Left hindlimb (tissue), 1 donor: ENCODE results near the gene FLYWCH1.

ENCODE experiments used
- DNase-seq: peaks from one replicate; pipeline ENCODE4 v3.0.0-alpha.2; 2018

Gene FLYWCH1

GRCh38 chr16:2987833-2988232 lies 76.1 kb downstream of the FLYWCH1 start:
- peak; percentile 74 for DNase-seq

- no peak for DNase-seq
Measured at GRCh38 chr16:2988590-2989099, 76.9 kb downstream of the FLYWCH1 start.

DNA sequence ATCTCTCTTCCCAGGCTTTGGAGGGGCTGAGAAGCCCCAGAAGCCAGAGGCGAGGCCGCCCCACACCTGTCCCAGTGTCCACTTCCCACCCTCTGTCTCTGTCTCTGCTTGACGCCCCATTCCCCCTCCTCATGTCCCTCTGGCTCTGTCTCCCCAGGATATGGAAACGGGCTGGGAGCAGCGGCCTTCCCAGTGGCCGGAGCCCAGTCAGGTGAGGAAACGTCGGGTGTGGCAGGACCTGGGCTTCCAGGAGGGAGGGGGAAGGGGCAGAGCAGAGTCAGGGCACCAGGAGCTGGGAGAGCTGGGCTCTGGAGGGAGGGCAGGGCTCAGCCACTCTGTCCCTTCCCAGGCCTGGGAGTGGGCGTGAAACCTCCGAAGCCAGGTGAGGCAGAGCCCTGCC lies 79.2 kb downstream of the FLYWCH1 start:
- DNase-seq: no peak

GRCh38 chr16:2991566-2992261 lies 80.0 kb downstream of the FLYWCH1 start:
- no peak for DNase-seq

DNA sequence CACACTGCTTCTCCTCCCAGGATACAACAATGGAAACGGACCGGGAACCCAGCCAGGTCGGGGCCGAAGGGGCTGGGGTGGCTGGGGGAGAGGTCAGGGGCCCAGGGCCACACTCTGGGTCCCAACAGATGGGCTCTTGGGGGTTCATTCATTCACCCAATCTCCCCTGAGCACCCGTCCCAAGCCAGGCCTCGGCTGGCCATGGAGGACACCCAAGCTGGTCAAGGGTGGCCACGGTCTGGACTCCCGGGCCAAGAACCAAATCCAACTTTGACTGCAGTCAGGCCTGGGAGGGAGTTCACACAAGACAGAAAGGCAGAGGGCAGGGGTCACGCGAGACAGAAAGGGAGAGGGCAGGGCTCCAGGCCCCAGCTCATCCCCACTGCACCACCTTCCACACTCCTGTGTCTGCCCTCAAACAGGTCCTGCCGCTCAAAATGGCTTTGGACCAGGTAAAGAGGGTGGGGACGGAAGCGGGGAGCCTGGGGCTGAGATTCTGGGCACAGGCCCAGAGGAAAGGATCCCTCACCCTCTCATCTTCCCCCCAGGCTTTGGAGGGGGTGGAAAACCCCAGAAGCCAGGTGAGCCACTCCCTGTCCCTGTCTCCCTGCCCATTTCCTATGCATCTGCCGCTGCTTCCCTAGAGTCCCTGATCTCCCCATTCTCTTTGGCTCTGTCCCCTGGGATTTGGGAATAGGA lies 80.8 kb downstream of the FLYWCH1 start:
- DNase-seq: no peak

GRCh38 chr16:2996298-2996697 lies 84.6 kb downstream of the FLYWCH1 start:
- DNase-seq: no peak

DNA sequence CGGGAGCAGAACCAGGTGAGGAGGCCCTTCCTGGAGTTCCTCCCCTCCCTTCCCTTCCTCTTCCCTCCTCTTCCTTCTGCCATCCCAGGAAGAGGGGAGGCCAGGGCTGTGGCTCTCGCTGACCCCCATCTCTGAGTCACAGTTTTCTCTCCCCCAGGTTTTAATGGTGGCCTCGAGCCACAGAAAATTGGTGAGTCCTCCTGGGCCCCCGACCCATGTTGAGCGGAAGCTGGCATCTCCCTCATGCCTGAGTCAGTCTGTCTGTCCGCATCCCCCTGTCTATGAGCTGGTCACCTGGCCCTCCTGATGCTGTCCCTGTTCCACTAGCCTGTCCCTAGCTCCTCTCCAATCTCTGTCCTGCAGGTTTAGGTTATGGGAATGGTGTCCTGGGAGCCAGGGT lies 88.2 kb downstream of the FLYWCH1 start:
- no peak for DNase-seq

DNA sequence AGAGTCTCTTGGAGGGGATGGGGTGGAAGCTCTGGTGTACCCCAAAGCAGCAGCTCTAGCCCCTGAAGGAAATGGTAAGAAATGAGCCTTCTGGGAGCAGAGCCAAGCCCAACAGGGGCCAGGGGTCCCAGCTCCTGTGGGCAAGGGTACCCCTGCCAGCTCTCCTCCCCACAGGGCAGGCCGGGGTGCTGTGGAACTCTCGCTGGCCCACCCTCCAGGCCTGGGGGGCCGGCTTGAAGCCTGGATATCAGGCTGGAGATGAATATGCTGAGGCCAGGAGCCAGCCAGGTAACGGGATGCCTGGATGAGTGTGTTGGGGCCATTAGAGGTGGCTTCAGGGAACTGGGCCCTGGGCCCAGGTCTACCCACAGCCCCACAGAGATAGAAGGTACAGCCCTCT lies 88.8 kb downstream of the FLYWCH1 start:
- DNase-seq: no peak
